ENCODE measurements around the gene SLC9A8. TPM values are rescaled to one million over a fixed set of nuclear protein-coding genes. Genes with fewer than 3 reads are reported as not detected.

The SLC9A8 gene
- total and polyA plus RNA-seq, 2 of the 4 experiments (the other 2 are of a cell fraction), result 4.1 to 5.0 TPM

DNA sequence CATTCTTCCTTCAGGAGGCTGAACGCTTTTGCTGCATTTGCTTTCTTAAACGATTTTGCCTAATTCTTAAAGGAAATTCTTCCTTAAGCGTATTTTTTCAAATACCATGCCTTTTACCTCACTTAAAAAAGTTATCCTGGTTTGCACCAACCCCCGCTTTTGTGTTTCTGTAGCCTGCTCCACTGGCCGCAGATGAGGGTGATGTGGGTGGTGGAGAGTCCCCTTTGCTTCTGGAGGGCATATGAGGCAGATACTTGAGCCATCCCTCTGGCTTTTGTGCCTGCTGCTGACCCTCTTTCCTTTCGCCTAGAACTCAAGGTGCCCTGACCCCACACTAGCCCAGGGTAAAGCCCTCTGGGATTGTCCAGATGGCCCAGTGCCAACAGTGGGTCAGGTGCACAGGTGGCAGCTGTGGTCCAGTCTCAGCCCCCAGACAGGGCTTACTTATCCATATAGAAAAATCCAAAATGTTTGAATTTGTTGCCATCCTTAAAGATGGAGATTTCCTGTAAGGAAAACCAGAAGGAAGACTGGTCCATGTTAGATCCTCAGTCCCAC lies 58.8 kb downstream of the SLC9A8 start:
- no peak for ATAC-seq (ENCODE audit: low read depth)
- CTCF ChIA-PET, result interaction anchor here (0.6 kb wide), 2 partner anchors 13 to 190 kb away, joined by 4 to 7 read pairs; no protein-coding TSS in a partner anchor

More for the DNA sequence above, 58.8 kb downstream of the SLC9A8 start:
- dilution Hi-C loops (cut with HindIII; ENCODE audit: low sequenced_read_pairs, unreplicated experiment), result no loop called here
- intact Hi-C loops (cut with micrococcal nuclease), result no loop called here
- Histone ChIP-seq H3K4me2 (ENCODE audit: low read depth, low read length) (no peak overlapping the region), H3K9me3 (ENCODE audit: control insufficient read depth, insufficient read depth, low read length) (no peaks in the 10 kb centered on the region), H4K91ac (ENCODE audit: insufficient read depth, low read depth, low read length) (no peak overlapping the region), H4K20me1 (ENCODE audit: insufficient read depth, low read length) (no peaks in the 10 kb centered on the region), H2BK120ac (ENCODE audit: low read depth, low read length) (no peak overlapping the region), H3K23ac (ENCODE audit: low read depth, low read length) (no peak overlapping the region), H3K4ac (ENCODE audit: low read depth, low read length) (no peak overlapping the region), H2AK5ac (ENCODE audit: low read depth, low read length) (no peak overlapping the region), H2AK9ac (replicated peaks; ENCODE audit: low read depth, low read length, poor library complexity) (no peak overlapping the region), H4K8ac (ENCODE audit: low read depth in 2 of 2, low read length in 2 of 2) (no peak overlapping the region), H2BK20ac (ENCODE audit: low read depth, low read length) (no peak overlapping the region), H3K18ac (ENCODE audit: low read depth, low read length) (no peak overlapping the region), H3K14ac (replicated peaks; ENCODE audit: low read depth, low read length) (no peak overlapping the region), H4K5ac (ENCODE audit: low read depth, low read length) (no peak overlapping the region), H3K56ac (ENCODE audit: extremely low read depth, insufficient read depth, low read length) (no peak overlapping the region), H2AFZ (replicated peaks; ENCODE audit: low read length, poor library complexity) (no peak overlapping the region), H3K9me1 (ENCODE audit: insufficient read depth, low read length) (no peaks in the 10 kb centered on the region; the same call in 1 of the 2 replicates), H3K4me3 (ENCODE audit: insufficient read depth, low read depth, low read length) (no peak overlapping the region), H3K27ac (ENCODE audit: insufficient read depth, low read length) (no peak overlapping the region), H3K27me3 (ENCODE audit: control insufficient read depth, insufficient read depth, low read length) (no peaks in the 10 kb centered on the region), H3K4me1 (ENCODE audit: control insufficient read depth, insufficient read depth, low read length) (no peaks in the 10 kb centered on the region), H2BK5ac (ENCODE audit: low read depth, low read length, poor library complexity, severe bottlenecking) (no peak overlapping the region), H3K9ac (ENCODE audit: low read depth, low read length) (no peak overlapping the region), H3K36me3 (ENCODE audit: control insufficient read depth, insufficient read depth, low read length) (peaks cover 10% of the 10 kb centered on the region), H3K79me1 (ENCODE audit: low read depth in 1 of 2, low read length in 2 of 2) (no peaks in the 10 kb centered on the region; a peak in 1 of 4 replicates), H2BK15ac (ENCODE audit: low read depth, low read length) (no peak overlapping the region)
- WGBS, 2 experiments (ENCODE audit: extremely low coverage in 2 of 2, insufficient read length in 1 of 2), result no CpG with 5 or more reads among the region's 6 CpGs
- no TSS peak for BruUV-seq (replicated peaks)
- TF ChIP-seq NFE2L2 (IDR thresholded peaks at IDR 0.05; ENCODE audit: low read depth, low read length), result no peak
- no peak for TF ChIP-seq BHLHE40 (IDR thresholded peaks at IDR 0.05; ENCODE audit: low read depth, low read length)
- TF ChIP-seq ELK1 (IDR thresholded peaks at IDR 0.05; ENCODE audit: borderline replicate concordance, low read depth, low read length), result no peak
- no peak for TF ChIP-seq MAFK (IDR thresholded peaks at IDR 0.05; ENCODE audit: low read depth, low read length)
- no peak for TF ChIP-seq CEBPB (IDR thresholded peaks at IDR 0.05; ENCODE audit: low read depth, low read length)
- no peak for TF ChIP-seq CHD1 (IDR thresholded peaks at IDR 0.05; ENCODE audit: low read depth, low read length)
- TF ChIP-seq MAZ (IDR thresholded peaks at IDR 0.05; ENCODE audit: borderline replicate concordance, low read depth, low read length), result no peak
- TF ChIP-seq RCOR1 (IDR thresholded peaks at IDR 0.05; ENCODE audit: insufficient replicate concordance, low read length), result no peak
- no peak for TF ChIP-seq SMC3 (IDR thresholded peaks at IDR 0.05; ENCODE audit: low read depth, low read length)
- no peak for TF ChIP-seq RAD21 (IDR thresholded peaks at IDR 0.05; ENCODE audit: low read length)
- no peak for TF ChIP-seq POLR2A (IDR thresholded peaks at IDR 0.05; ENCODE audit: low read depth, low read length)
- no peak for TF ChIP-seq FOS (IDR thresholded peaks at IDR 0.05; ENCODE audit: low read depth, low read length)
- no peak for TF ChIP-seq RFX5 (IDR thresholded peaks at IDR 0.05; ENCODE audit: low read depth, low read length)
- TF ChIP-seq MXI1 (IDR thresholded peaks at IDR 0.05; ENCODE audit: borderline replicate concordance, low read depth, low read length), result no peak
- TF ChIP-seq, protein P1, sequence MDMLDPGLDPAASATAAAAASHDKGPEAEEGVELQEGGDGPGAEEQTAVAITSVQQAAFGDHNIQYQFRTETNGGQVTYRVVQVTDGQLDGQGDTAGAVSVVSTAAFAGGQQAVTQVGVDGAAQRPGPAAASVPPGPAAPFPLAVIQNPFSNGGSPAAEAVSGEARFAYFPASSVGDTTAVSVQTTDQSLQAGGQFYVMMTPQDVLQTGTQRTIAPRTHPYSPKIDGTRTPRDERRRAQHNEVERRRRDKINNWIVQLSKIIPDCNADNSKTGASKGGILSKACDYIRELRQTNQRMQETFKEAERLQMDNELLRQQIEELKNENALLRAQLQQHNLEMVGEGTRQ (IDR thresholded peaks at IDR 0.05; ENCODE audit: low read depth, low read length), result no peak
- TF ChIP-seq, protein P2, sequence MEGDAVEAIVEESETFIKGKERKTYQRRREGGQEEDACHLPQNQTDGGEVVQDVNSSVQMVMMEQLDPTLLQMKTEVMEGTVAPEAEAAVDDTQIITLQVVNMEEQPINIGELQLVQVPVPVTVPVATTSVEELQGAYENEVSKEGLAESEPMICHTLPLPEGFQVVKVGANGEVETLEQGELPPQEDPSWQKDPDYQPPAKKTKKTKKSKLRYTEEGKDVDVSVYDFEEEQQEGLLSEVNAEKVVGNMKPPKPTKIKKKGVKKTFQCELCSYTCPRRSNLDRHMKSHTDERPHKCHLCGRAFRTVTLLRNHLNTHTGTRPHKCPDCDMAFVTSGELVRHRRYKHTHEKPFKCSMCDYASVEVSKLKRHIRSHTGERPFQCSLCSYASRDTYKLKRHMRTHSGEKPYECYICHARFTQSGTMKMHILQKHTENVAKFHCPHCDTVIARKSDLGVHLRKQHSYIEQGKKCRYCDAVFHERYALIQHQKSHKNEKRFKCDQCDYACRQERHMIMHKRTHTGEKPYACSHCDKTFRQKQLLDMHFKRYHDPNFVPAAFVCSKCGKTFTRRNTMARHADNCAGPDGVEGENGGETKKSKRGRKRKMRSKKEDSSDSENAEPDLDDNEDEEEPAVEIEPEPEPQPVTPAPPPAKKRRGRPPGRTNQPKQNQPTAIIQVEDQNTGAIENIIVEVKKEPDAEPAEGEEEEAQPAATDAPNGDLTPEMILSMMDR (conservative IDR thresholded peaks at IDR 0.05; ENCODE audit: low read depth, low read length), result no peak
- no peak for DNase-seq
- in situ Hi-C loops (cut with MboI; ENCODE audit: low sequenced_read_pairs), result loop anchor here (25.0 kb wide), 1 partner anchor 534 kb away; no protein-coding TSS in a partner anchor
- POLR2A ChIA-PET (ENCODE audit: unreplicated experiment), result no interaction called here
